ENCODE results near the gene RPL13A.
A peak's percentile ranks its signal among the peaks of the same experiment; 100 is the strongest.
"Not testable (repeated sequence)": the region's sequence is repeated elsewhere in the genome, so short reads cannot be mapped to it uniquely, and the experiment has no call there.

RPL13A gene

DNA sequence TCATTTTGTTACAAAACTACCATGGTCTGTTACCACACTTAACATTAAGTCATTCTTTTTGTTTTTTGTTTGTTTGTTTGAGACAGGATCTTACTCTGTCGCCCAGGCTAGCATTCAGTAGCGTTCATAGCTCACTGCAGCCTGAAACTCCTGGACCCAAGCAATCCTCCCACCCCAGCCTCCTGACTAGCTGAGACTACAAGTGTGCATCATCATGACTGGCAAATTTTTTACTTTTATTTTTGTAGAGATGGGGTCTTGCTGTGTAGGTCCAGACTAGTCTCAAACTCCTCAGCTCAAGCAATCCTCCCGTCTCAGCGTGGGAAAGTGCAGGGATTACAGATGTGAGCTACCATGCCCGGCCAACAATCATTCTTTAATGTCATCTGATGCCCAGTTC lies 31.1 kb upstream of the RPL13A start:
- DNase-seq (ENCODE audit: low read depth): no peak

DNA sequence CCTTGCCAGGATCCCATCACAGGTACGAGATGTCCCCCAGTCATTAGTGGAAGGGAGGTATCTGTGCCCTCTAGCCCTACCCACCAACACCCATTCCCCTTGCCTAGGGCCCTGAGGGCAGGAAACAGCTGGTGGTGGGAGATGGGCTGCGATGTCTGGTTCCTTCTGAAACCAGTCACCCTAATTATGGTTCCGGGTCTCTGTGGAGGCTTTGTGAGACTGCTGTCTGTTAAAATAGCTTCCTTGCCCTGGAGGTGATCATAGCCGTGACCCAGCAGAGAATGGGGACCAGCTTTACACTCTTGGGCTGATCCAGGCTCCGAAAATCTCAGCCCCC lies 28.9 kb upstream of the RPL13A start:
- DNase-seq (ENCODE audit: low read depth): no peak

DNA sequence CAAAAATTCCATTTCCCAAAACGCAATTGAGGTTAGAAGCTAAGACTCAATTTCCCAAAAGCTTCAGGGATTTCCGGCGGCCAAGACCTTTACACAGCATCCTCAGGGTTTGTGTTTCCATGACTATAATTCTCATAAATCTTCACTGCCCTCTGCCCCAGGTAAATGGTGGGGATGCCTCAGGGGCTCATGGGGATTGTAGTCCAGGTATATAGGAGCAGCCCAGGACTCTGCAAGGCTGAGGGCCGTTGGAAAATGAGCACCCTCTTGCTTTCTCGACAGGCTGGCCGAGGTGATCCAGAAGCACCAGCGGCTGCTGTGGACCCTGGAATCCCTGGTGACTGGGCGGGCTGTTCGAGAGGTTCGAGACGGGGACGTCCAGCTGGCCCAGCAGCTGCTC lies 28.0 kb upstream of the RPL13A start:
- no peak for DNase-seq (ENCODE audit: low read depth)

DNA sequence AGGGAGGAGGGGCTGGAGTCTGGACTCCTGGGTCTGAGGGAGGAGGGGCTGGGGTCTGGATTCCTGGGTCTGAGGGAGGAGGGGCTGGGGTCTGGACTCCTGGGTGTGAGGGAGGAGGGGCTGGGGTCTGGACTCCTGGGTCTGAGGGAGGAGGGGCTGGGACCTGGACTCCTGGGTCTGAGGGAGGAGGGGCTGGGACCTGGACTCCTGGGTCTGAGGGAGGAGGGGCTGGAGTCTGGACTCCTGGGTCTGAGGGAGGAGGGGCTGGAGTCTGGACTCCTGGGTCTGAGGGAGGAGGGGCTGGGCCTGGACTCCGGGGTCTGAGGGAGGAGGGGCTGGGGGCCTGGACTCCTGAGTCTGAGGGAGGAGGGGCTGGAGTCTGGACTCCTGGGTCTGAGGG lies 26.3 kb upstream of the RPL13A start:
- DNase-seq (ENCODE audit: low read depth): not testable (repeated sequence)

DNA sequence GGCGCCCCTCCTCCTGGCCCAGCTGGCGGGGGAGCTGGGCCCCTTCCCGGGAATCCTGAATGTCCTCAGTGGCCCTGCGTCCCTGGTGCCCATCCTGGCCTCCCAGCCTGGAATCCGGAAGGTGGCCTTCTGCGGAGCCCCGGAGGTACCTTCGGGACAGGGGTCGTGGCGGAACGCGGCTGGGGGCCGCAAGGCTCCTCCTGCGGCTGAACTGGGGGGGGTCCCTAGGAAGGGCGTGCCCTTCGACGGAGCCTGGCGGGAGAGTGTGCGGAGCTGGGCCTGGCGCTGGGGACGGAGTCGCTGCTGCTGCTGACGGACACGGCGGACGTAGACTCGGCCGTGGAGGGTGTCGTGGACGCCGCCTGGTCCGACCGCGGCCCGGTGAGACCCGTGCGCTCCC lies 25.8 kb upstream of the RPL13A start:
- DNase-seq (ENCODE audit: low read depth): no peak

DNA sequence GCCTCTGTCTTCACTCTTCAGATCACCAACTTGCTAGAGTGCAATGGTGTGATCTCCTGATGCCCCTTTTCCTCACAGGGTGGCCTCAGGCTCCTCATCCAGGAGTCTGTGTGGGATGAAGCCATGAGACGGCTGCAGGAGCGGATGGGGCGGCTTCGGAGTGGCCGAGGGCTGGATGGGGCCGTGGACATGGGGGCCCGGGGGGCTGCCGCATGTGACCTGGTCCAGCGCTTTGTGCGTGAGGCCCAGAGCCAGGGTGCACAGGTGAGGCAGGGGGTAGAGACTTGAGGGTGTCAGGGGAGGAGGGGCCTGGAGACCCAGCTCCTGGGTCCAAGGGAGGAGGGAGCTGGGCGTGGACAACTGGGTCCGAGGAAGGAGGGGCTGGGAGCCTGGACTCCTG lies 24.9 kb upstream of the RPL13A start:
- DNase-seq (ENCODE audit: low read depth): no peak

DNA sequence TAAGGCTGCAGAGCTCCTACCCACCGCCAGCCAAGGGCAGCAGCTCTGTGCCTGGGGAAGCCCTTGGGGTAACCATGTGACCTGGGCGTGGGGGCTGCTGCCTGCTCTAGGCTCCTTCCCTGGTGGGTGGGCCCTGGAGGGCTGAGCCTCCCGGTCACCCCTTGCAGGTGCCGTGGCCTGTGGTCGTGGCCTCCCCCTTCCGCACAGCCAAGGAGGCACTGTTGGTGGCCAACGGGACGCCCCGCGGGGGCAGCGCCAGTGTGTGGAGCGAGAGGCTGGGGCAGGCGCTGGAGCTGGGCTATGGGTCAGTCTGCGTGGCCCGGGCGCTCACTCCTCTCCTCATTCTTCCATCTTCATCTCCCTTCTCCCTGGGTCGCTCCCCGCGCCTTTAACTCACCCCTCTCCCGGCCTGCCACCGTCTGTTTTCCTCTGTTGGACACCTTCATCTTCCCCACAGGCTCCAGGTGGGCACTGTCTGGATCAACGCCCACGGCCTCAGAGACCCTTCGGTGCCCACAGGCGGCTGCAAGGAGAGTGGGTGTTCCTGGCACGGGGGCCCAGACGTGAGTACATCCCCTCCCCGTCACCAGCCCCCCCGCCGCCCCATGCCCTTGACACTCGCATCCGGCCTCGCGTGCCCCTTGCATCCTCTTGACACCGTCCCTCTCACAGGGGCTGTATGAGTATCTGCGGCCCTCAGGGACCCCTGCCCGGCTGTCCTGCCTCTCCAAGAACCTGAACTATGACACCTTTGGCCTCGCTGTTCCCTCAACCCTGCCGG lies 23.3 kb upstream of the RPL13A start:
- no peak for DNase-seq (ENCODE audit: low read depth)

DNA sequence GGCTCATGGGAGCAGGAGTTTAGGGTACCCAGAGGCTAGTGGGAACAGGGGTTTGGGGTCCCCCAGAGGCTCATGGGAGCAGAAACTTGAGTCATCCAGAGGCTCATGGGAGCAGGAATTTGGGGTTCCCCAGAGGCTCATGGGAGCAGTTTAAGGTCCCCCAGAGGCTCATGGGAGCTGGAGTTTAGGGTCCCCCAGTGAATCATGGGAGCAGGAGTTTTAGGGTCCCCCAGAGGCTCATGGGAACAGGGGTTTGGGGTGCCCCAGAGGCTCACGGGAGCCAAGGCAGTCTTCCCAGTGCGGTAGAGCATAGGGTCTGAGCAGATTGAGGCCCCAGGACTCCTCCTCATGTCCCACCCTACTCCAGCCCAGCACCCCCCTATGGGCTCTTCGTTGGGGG lies 22.0 kb upstream of the RPL13A start:
- no peak for DNase-seq (ENCODE audit: low read depth)

DNA sequence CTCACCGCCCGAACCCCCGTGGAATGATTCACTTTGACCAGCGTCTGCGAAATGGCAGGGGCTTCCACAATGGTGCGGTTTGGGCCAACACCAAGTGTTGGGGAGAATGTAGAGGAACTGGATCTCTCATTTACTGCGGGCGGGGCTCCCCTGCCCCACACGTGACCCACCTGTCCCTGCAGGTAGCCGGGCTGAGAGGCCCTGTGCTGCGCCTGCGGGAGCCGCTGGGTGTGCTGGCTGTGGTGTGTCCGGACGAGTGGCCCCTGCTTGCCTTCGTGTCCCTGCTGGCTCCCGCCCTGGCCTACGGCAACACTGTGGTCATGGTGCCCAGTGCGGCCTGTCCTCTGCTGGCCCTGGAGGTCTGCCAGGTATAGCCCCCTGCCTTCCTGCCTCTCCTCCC lies 19.2 kb upstream of the RPL13A start:
- no peak for DNase-seq (ENCODE audit: low read depth)

DNA sequence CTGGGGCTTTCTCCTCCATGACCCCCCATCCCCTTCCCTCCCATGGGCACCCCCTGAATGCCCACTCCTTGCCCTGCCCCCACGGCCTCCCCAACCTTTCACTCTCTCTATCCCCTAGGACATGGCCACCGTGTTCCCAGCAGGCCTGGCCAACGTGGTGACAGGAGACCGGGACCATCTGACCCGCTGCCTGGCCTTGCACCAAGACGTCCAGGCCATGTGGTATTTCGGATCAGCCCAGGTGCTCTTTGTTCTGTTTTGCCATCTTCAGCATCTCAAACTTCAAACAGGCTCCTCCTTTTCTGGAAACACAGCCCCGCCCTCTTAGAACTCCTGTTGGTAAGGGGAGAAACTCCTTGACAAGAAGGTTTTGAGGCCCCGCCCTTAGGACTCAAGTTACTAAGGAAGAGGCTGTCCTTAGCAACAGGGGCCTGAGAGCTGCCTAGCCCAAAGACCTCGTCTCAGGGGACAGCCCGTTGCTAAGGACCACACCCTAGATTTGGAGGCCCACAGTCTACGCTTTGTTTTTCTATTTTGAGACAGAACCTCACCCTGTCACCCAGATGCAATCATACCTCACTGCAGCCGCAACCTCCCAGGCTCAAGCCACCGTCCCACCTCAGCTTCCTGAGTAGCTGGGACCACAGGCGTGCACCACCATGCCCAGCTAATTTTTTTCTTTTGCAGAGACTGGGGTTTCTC lies 18.5 kb upstream of the RPL13A start:
- peak; percentile 85 for DNase-seq (ENCODE audit: low read depth)

DNA sequence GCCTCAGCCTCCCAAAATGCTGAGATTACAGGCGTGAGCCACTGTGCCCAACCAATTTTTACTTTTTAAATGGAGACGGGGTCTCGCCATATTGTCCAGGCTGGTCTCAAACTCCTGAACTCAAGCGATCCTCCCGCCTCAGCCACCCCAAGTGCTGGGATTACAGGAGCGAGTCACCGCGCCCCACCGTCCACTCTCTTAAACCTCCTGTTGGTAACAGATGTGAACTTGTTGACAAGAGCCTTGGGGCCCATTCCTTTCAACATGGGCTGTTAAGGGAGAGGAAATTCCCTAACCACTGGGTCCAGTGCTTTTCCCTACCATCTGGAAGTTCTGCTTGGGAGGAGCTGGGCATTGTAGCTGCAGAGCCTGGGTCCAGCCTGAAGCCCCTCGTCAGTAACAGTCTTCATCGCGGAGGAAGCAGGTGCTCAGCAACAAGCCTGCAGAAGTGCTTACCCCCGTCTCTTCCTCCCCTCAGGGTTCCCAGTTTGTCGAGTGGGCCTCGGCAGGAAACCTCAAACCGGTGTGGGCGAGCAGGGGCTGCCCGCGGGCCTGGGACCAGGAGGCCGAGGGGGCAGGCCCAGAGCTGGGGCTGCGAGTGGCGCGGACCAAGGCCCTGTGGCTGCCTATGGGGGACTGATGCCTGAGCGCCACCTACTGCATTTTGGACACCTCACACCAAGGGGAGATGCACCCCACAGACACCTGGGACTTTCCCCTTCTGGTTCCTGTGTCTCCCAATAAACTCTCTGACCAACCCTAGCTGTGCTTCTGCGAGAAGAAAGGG lies 17.4 kb upstream of the RPL13A start:
- no peak for DNase-seq (ENCODE audit: low read depth)

DNA sequence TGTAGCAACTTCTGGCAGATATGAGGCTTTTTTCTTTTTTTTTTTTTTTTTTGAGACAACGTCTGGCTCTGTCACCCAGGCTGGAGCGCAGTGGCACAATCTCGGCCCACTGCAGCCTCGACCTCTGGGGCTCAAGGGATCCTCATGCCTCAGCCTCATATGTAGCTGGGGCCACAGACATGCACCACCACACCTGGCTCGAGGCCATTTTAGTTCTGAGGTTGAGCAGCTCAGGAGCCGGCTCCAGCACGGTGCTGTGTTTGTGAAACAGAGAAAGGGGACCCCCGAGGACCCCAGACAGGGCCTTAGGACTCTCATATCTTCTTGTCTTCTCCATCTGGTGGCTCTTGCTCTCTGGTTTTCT lies 16.8 kb upstream of the RPL13A start:
- no peak for DNase-seq (ENCODE audit: low read depth)

DNA sequence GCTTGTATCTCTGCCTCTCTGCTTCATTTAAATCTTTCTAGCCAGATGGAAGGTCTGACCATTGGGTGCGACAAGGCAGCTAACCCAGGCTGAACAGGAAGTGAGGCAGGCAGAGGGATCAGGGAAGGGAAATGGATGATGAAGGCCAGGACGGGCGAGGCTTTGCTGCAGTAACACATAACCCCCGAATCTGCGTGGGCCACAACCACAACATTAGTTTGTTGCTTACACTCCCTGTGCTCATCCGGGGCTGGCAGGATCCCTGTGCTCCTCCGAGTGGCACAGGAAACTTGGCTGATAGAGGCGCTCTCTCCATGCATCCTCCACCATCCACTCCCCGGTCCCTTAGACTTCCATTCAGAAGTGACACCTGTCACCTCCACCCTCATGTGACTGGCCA lies 14.5 kb upstream of the RPL13A start:
- no peak for DNase-seq (ENCODE audit: low read depth)

DNA sequence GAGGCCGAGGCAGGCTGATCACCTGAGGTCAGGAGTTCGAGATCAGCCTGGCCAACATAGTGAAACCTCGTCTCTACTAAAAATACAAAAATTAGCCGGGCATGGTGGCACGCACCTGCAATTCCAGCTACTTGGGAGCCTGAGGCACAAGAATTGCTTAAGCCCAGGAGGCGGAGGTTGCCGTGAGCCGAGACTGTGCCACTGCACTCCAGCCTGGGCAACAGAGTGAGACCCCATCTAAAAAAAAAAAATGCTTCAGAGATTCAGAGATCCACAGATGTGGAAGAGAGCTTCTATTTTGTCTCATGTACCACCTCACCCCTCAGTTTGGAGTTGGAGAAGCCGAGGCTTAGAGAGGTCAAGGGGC lies 13.9 kb upstream of the RPL13A start:
- not testable (repeated sequence) for DNase-seq (ENCODE audit: low read depth)

DNA sequence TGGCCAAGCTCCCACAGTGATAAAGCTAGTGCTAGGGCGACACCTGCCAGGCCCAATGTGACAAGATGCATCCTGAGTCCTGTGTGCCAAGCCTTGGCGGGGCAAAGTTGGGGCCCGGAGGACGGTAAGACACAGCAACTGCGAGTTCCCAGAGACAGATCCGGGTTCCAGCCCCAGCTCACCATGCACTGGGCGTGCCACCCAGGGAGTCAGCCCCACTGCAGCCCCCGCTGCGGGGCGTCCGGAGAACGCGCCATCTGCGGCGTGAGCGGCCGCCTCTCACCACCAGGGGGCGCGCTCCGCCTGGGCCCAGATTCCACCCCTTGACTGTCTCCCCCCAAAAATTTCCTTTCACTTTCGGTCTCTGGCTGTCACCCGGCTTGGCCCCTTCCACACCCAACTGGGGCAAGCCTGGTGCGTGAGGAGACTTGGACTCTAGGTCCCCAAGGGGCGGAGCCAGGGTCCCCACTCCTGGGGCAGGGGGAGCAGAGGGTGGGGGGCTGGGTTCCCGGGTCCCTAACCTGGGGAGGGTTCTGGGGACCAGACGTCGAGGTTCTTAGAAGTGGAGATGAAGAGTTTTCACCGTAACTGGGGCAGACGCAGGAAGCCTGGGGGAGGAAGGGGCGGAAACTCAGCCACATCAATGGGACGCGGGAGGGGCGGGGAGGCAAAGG lies 13.4 kb upstream of the RPL13A start, which contains the start of gene FLT3LG:
TSS of gene FLT3LG (plus strand) at position 348 of the 674 bp plus-strand sequence. CDS start 425 bp downstream, outside the sequence.
- peak; percentile 70 for DNase-seq (ENCODE audit: low read depth)

DNA sequence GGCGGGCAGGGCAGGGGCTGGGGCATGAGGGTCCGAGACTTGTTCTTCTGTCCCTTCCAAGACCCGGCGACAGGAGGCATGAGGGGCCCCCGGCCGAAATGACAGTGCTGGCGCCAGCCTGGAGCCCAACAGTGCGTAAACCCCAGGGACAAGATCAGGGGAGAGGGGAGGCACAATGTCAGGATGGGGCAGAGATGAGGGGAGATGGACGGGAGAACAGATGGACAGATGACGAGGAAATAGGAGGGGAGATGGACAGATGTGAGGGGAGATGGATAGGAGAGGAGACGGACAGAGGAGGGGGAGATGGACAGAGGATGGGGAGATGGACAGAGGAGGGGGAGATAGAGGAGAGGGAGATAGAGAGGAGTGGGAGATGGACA lies 12.9 kb upstream of the RPL13A start:
- no peak for DNase-seq (ENCODE audit: low read depth)

DNA sequence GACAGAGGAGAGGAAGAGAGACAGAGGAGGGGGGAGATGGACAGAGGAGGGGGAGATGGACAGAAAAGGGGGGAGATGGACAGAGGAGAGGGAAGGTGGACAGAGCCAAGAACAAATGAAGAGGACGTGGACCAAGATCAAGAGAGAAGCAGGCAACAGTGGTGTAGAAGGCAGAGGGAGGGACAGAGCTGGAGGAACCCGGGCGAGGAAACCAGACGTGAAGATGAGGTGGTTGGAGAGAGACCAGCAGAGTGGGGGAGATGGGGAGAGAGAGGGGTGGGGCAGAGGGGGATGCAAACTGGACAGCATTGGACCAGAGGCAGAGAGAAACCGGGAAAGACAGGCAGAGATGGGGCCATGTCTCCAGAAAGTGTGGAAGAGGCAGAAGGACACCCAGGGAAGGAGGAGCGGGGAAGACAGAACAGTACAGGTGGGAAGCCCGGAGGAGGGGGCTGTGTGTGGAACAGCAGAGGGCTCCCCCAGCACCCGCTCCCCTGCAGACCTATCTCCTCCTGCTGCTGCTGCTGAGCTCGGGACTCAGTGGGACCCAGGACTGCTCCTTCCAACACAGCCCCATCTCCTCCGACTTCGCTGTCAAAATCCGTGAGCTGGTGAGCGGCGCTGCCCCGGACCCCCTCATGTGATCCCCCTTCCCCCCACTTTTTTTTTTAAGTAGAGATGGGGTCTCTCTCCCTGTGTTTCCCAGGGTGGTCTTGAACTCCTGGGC lies 12.1 kb upstream of the RPL13A start:
- DNase-seq (ENCODE audit: low read depth): no peak

DNA sequence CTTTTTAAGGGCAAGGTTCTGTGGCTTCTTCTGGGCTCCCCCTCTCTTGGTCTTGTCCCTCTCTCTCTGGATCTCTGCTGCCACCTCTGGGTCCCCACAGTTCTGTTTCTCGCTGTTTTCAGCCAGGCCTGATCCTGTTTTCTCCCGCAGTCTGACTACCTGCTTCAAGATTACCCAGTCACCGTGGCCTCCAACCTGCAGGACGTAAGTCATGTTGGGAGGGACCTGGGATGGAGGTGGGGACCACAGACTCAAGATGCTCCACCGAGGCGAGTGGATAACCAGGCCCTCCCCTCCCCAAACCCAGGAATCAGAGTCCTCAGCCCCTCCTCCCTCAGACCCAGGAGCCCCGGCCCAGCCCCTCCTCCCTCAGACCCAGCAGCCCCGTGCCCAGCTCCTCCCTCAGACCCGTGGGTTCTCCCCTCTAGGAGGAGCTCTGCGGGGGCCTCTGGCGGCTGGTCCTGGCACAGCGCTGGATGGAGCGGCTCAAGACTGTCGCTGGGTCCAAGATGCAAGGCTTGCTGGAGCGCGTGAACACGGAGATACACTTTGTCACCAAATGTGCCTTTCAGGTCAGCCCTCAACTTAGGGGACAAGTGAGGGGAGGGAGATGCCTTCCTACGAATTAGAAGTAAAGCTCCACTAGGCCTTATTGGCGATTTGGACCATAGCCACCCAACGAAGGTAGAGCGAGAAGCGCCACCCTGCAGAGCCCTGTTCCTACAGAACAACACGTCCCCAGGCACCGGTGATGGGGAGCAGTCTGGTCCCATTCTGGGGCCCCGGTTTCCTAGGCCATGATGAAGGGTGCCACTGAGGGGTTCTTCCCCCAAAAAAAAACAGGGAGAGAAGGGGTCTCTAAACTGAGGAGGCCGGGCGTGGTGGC lies 11.2 kb upstream of the RPL13A start:
- DNase-seq (ENCODE audit: low read depth): no peak

DNA sequence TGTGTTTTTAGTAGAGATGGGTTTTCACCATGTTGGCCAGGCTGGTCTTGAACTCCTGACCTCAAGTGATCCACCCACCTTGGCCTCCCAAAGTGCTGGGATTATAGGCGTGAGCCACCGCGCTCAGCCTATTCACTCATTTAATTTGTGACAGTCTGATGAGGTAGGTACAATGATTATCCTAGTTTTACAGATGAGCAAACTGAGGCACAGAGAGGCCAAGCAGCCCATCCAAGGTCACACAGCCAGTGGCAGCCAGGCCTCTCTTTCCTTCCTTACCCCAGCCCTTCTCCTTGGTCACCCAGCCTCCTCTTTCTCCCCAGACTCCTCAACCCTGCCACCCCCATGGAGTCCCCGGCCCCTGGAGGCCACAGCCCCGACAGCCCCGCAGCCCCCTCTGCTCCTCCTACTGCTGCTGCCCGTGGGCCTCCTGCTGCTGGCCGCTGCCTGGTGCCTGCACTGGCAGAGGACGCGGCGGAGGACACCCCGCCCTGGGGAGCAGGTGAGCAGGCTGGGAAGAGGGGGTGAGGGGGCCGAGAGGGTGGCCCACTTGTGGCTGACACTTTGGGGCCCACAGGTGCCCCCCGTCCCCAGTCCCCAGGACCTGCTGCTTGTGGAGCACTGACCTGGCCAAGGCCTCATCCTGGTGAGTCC lies 7.3 kb upstream of the RPL13A start:
- no peak for DNase-seq (ENCODE audit: low read depth)

DNA sequence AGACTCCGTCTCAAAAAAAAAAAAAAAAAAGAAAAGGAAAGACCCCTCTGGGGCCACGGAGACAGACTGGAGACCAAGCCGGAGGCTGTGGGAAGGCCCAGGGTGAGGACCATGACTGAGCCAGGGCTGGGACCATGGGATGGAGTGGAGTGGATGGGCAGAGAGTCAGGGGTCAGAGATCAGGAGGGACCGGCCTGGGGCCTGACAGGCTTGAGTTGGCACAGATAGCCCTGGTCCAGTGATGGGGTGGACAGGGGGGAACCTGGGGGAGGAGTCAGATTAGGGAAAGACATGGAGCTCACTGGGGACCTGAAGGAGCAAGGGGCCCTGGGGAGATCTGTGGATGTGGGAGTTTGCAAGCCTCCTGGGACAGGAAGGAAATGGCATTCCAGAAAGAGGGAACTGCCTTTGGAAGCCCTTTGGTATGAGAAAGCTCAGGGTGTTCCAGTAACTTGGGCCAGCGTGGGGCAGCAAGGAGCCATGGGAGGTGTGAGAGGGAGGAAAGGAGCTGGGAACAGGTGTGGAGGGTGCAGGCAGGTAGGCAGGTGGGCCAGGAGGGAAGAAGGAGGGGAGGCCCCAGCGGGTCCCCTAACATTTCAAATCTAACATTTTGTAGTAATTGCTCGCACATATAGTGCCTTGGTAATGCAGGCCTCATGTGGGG lies 6.3 kb upstream of the RPL13A start:
- DNase-seq (ENCODE audit: low read depth): no peak
